GM19438 (cell line): ENCODE data around the gene RALB.
"Not testable (repeated sequence)": the region's sequence is repeated elsewhere in the genome, so short reads cannot be mapped to it uniquely, and the experiment has no call there.

Experiments
- ATAC-seq: cut with Tn5 transposase; IDR thresholded peaks from one replicate; pipeline ENCODE4 v1.9.1; 2021; ENCODE audit warnings: low read depth; ENCODE audit not compliant: unreplicated experiment

The RALB gene

GRCh38 chr2:120313695-120314615 is 61.3 kb downstream of the RALB start:
- ATAC-seq = no peak

- ATAC-seq = no peak
Observed at GRCh38 chr2:120314690-120315366, 62.2 kb downstream of the RALB start.

- no peak for ATAC-seq
Observed at GRCh38 chr2:120315367-120316033, 62.8 kb downstream of the RALB start.

GRCh38 chr2:120316071-120316470 is 63.4 kb downstream of the RALB start:
- no peak for ATAC-seq

GRCh38 chr2:120316528-120317179 is 64.0 kb downstream of the RALB start:
- ATAC-seq = no peak

GRCh38 chr2:120317180-120317533 is 64.5 kb downstream of the RALB start:
- no peak for ATAC-seq

- ATAC-seq = no peak
Observed at GRCh38 chr2:120317916-120318315, 65.3 kb downstream of the RALB start.

- no peak for ATAC-seq
Observed at GRCh38 chr2:120318626-120319025, 66.0 kb downstream of the RALB start.

- no peak for ATAC-seq
Observed at GRCh38 chr2:120319123-120319522, 66.5 kb downstream of the RALB start.

- ATAC-seq = no peak
Observed at GRCh38 chr2:120319686-120320317, 67.2 kb downstream of the RALB start.

GRCh38 chr2:120320318-120320851 is 67.7 kb downstream of the RALB start:
- ATAC-seq = no peak

GRCh38 chr2:120320887-120321556 is 68.4 kb downstream of the RALB start:
- not testable (repeated sequence) for ATAC-seq

- no peak for ATAC-seq
Observed at GRCh38 chr2:120321721-120322284, 69.2 kb downstream of the RALB start.

GRCh38 chr2:120322329-120322728 is 69.7 kb downstream of the RALB start:
- no peak for ATAC-seq

- ATAC-seq = no peak
Observed at GRCh38 chr2:120323214-120323613, 70.6 kb downstream of the RALB start.

- ATAC-seq = no peak
Observed at GRCh38 chr2:120323807-120324399, 71.3 kb downstream of the RALB start.

- ATAC-seq = no peak
Observed at GRCh38 chr2:120324933-120325332, 72.3 kb downstream of the RALB start.

GRCh38 chr2:120326066-120326465 is 73.4 kb downstream of the RALB start:
- no peak for ATAC-seq
